Spinal cord (tissue), 10 donors: ENCODE results near the gene THAP10. TPM values are rescaled to one million over a fixed set of nuclear protein-coding genes. Genes with fewer than 3 reads are reported as not detected.
A peak's percentile ranks its signal among the peaks of the same experiment; 100 is the strongest.
"Not testable (repeated sequence)": the region's sequence is repeated elsewhere in the genome, so short reads cannot be mapped to it uniquely, and the experiment has no call there.

Source experiments
- DNase-seq, 6 donors: peaks; one replicate each; pipeline versions ENCODE4 v3.0.0 to v3.0.0-alpha.2; 2013 to 2015; ENCODE audit warnings: low spot score in 6 of 6, low read depth in 4 of 6
- H3K27ac ChIP-seq: one replicate; pipeline ENCODE4 v1.5.1; 2013; ENCODE audit warnings: low read depth, low read length, control low read depth
- H3K27me3 ChIP-seq: one replicate; pipeline ENCODE4 v1.6.1; 2013; ENCODE audit warnings: low read length; ENCODE audit not compliant: control insufficient read depth, insufficient read depth
- H3K36me3 ChIP-seq: one replicate; pipeline ENCODE4 v1.6.1; 2013; ENCODE audit warnings: low read length; ENCODE audit not compliant: control insufficient read depth, insufficient read depth
- H3K4me1 ChIP-seq: one replicate; pipeline ENCODE4 v1.6.1; 2013; ENCODE audit warnings: low read length; ENCODE audit not compliant: control insufficient read depth, insufficient read depth
- H3K4me3 ChIP-seq: one replicate; pipeline ENCODE4 v1.5.1; 2013; ENCODE audit warnings: low read depth, low read length, control low read depth
- H3K9me3 ChIP-seq: one replicate; pipeline ENCODE4 v1.6.1; 2013; ENCODE audit warnings: low read length; ENCODE audit not compliant: control insufficient read depth, insufficient read depth
- WGBS: methylation state at CpG from one replicate; pipeline ENCODE4 v1.1.5; 2013; ENCODE audit warnings: missing lambda C conversion rate; ENCODE audit not compliant: insufficient coverage; 5-methylcytosine and 5-hydroxymethylcytosine counted together
- polyA plus RNA-seq, 2 donors: library from polyadenylated mRNA; unstranded; fragments of 120-200 nt; gene quantifications; one replicate each; pipeline ENCODE4 v1.2.1, GENCODE V29; 2013; ENCODE audit not compliant: insufficient read length in 2 of 2
- total RNA-seq, 2 donors: library from RNA; depleted of rRNA in 1 of 2; stranded (reverse); fragments of 120-200 nt in 1 of 2; fragments of >200 nt in 1 of 2; gene quantifications; one replicate each; pipeline versions ENCODE4 v1.2.3 to v1.2.4, GENCODE V29; 2013 to 2014
- donor health status: healthy.

The THAP10 gene
- total and polyA plus RNA-seq, 4 donors = 4.3 to 19.3 (median 9.6) TPM

- Histone ChIP-seq H3K36me3 (no peaks in the 10 kb centered on the region), H3K9me3 (no peaks in the 10 kb centered on the region), H3K27me3 (no peaks in the 10 kb centered on the region), H3K27ac (no peak overlapping the region), H3K4me3 (no peak overlapping the region), H3K4me1 (no peaks in the 10 kb centered on the region)
- WGBS = no CpG with 5 or more reads among the region's 2 CpGs
- no peak for DNase-seq
These were observed 9.9 kb downstream of the THAP10 start for GRCh38 chr15:70882361-70882760.

GRCh38 chr15:70880781-70881180 lies 11.5 kb downstream of the THAP10 start:
- Histone ChIP-seq H3K4me1 (no peaks in the 10 kb centered on the region), H3K9me3 (no peaks in the 10 kb centered on the region), H3K4me3 (no peak overlapping the region), H3K27ac (no peak overlapping the region), H3K27me3 (no peaks in the 10 kb centered on the region), H3K36me3 (no peaks in the 10 kb centered on the region)
- DNase-seq = no peak
- WGBS = no CpG with 5 or more reads among the region's 2 CpGs

GRCh38 chr15:70879401-70879800 lies 12.8 kb downstream of the THAP10 start:
- Histone ChIP-seq H3K9me3 (no peaks in the 10 kb centered on the region), H3K4me3 (no peak overlapping the region), H3K27ac (no peak overlapping the region), H3K4me1 (no peaks in the 10 kb centered on the region), H3K36me3 (no peaks in the 10 kb centered on the region), H3K27me3 (no peaks in the 10 kb centered on the region)
- no CpG with 5 or more reads among the region's 2 CpGs for WGBS
- peak in 1 of 6 donors; percentile 26 for DNase-seq

- H3K4me3 ChIP-seq = no peak overlapping the region
- H3K27ac ChIP-seq = no peak overlapping the region
- no peak for DNase-seq
- H3K9me3 ChIP-seq = no peaks in the 10 kb centered on the region
- no peaks in the 10 kb centered on the region for H3K4me1 ChIP-seq
- no peaks in the 10 kb centered on the region for H3K27me3 ChIP-seq
- H3K36me3 ChIP-seq = no peaks in the 10 kb centered on the region
- 46% methylated on average over 2 of the region's 2 CpGs for WGBS
These were observed 15.6 kb downstream of the THAP10 start for GRCh38 chr15:70876683-70877082.

- DNase-seq = no peak
- Histone ChIP-seq H3K27ac (no peak overlapping the region), H3K27me3 (no peaks in the 10 kb centered on the region), H3K36me3 (no peaks in the 10 kb centered on the region), H3K9me3 (no peaks in the 10 kb centered on the region), H3K4me3 (no peak overlapping the region), H3K4me1 (no peaks in the 10 kb centered on the region)
- 90% methylated on average over 3 of the region's 3 CpGs for WGBS
These were observed 16.2 kb downstream of the THAP10 start for GRCh38 chr15:70876011-70876410.

GRCh38 chr15:70875001-70875782 lies 17.0 kb downstream of the THAP10 start:
- peak in 2 of 6 donors; percentile 65 to 68 for DNase-seq
- Histone ChIP-seq H3K9me3 (no peaks in the 10 kb centered on the region), H3K4me1 (peaks cover 4% of the 10 kb centered on the region), H3K4me3 (no peak overlapping the region), H3K27me3 (no peaks in the 10 kb centered on the region), H3K36me3 (no peaks in the 10 kb centered on the region), H3K27ac (no peak overlapping the region)
- WGBS = 0% methylated on average over 1 of the region's 7 CpGs

- H3K9me3 ChIP-seq = no peaks in the 10 kb centered on the region
- DNase-seq = no peak
- H3K27ac ChIP-seq = no peak overlapping the region
- no peaks in the 10 kb centered on the region for H3K27me3 ChIP-seq
- no peak overlapping the region for H3K4me3 ChIP-seq
- WGBS = 100% methylated on average over 1 of the region's 2 CpGs
- H3K36me3 ChIP-seq = no peaks in the 10 kb centered on the region
- peaks cover 4% of the 10 kb centered on the region for H3K4me1 ChIP-seq
These were observed 18.8 kb downstream of the THAP10 start for GRCh38 chr15:70873232-70874054.

GRCh38 chr15:70871490-70871889 lies 20.7 kb downstream of the THAP10 start:
- not testable (repeated sequence) for H3K4me1 ChIP-seq, H3K4me3 ChIP-seq, H3K27me3 ChIP-seq, H3K27ac ChIP-seq, H3K36me3 ChIP-seq, H3K9me3 ChIP-seq, DNase-seq
- WGBS = 97% methylated on average over 34 of the region's 34 CpGs

GRCh38 chr15:70870051-70870450 lies 22.2 kb downstream of the THAP10 start:
- no peaks in the 10 kb centered on the region for H3K9me3 ChIP-seq
- no peak overlapping the region for H3K4me3 ChIP-seq
- DNase-seq = peak in 2 of 6 donors; percentile 23 to 47
- no peaks in the 10 kb centered on the region for H3K27me3 ChIP-seq
- H3K27ac ChIP-seq = no peak overlapping the region
- H3K36me3 ChIP-seq = no peaks in the 10 kb centered on the region
- peaks cover 4% of the 10 kb centered on the region for H3K4me1 ChIP-seq

- DNase-seq = no peak
- no CpG with 5 or more reads among the region's 3 CpGs for WGBS
- Histone ChIP-seq H3K9me3 (no peaks in the 10 kb centered on the region), H3K36me3 (no peaks in the 10 kb centered on the region), H3K27me3 (no peaks in the 10 kb centered on the region), H3K27ac (no peak overlapping the region), H3K4me3 (no peak overlapping the region), H3K4me1 (peaks cover 4% of the 10 kb centered on the region)
These were observed 22.9 kb downstream of the THAP10 start for GRCh38 chr15:70869346-70869745.
